Smooth muscle cell of the brain vasculature (primary cell): Measurements from ENCODE around the gene SLFN14.
"Not testable (repeated sequence)": the region's sequence is repeated elsewhere in the genome, so short reads cannot be mapped to it uniquely, and the experiment has no call there.

Experiments
- DNase-seq: peaks from one replicate; pipeline ENCODE4 v3.0.0-alpha.2; 2012; ENCODE audit warnings: low read depth, low spot score

SLFN14 gene

GRCh38 chr17:35521654-35522256 is 38.9 kb downstream of the SLFN14 start:
- DNase-seq = not testable (repeated sequence)

GRCh38 chr17:35521150-35521549 is 39.5 kb downstream of the SLFN14 start:
- no peak for DNase-seq

GRCh38 chr17:35519906-35520442 is 40.6 kb downstream of the SLFN14 start:
- no peak for DNase-seq

GRCh38 chr17:35519439-35519838 is 41.2 kb downstream of the SLFN14 start:
- DNase-seq = no peak

- not testable (repeated sequence) for DNase-seq
Observed at GRCh38 chr17:35518431-35518830, 42.2 kb downstream of the SLFN14 start.

- no peak for DNase-seq
Observed at GRCh38 chr17:35515027-35515426, 45.6 kb downstream of the SLFN14 start.

- no peak for DNase-seq
Observed at GRCh38 chr17:35514564-35514963, 46.1 kb downstream of the SLFN14 start.
